Spleen (tissue), 11 donors: ENCODE measurements around the gene VIL1. TPM values are rescaled to one million over a fixed set of nuclear protein-coding genes. Genes with fewer than 3 reads are reported as not detected.

ENCODE experiments used
- DNase-seq: peaks from one replicate; pipeline ENCODE4 v3.0.0-alpha.2; 2020
- H3K27ac ChIP-seq, 8 donors: fragments of 200-600 bp; sonication (generic) in 7 of 8; 1 replicate in 4 of 8; 2 replicates in 4 of 8; pipeline versions ENCODE4 v1.5.0 to v1.8.0; 2016 to 2021; ENCODE audit warnings: inconsistent platforms in 4 of 8, mild to moderate bottlenecking in 4 of 8, moderate library complexity in 1 of 8
- H3K27me3 ChIP-seq, 7 donors: fragments of 200-600 bp; sonication (generic) in 6 of 7; replicated peaks in 1 of 7; 1 replicate in 4 of 7; 2 replicates in 3 of 7; pipeline versions ENCODE4 v1.5.0 to v1.8.0; 2016 to 2021; ENCODE audit warnings: inconsistent platforms in 3 of 7, mild to moderate bottlenecking in 1 of 7
- H3K36me3 ChIP-seq, 6 donors: fragments of 200-600 bp; sonication (generic) in 5 of 6; 1 replicate in 4 of 6; 2 replicates in 2 of 6; pipeline versions ENCODE4 v1.5.0 to v1.8.0; 2016 to 2021; ENCODE audit warnings: inconsistent platforms in 2 of 6
- H3K4me1 ChIP-seq, 6 donors: fragments of 200-600 bp; sonication (generic) in 5 of 6; 1 replicate in 3 of 6; 2 replicates in 3 of 6; pipeline versions ENCODE4 v1.5.0 to v1.8.0; 2016 to 2021; ENCODE audit warnings: inconsistent platforms in 3 of 6
- H3K4me3 ChIP-seq, 8 donors: fragments of 200-600 bp; sonication (generic) in 7 of 8; 1 replicate in 4 of 8; 2 replicates in 4 of 8; pipeline versions ENCODE4 v1.5.0 to v1.8.0; 2016 to 2021; ENCODE audit warnings: inconsistent platforms in 4 of 8, mild to moderate bottlenecking in 4 of 8, moderate library complexity in 2 of 8
- H3K9me3 ChIP-seq, 8 donors: fragments of 200-600 bp; sonication (generic) in 7 of 8; 1 replicate in 4 of 8; 2 replicates in 4 of 8; pipeline versions ENCODE4 v1.5.0 to v1.8.0; 2016 to 2021; ENCODE audit warnings: inconsistent platforms in 4 of 8
- POLR2A ChIP-seq, 3 donors: fragments of 450-650 bp; IDR thresholded peaks; one replicate each; pipeline ENCODE4 v1.5.1; 2017; ENCODE audit warnings: antibody characterized with exemption in 3 of 3, mild to moderate bottlenecking in 1 of 3
- POLR2AphosphoS5 ChIP-seq, 3 donors: sonication (generic); formaldehyde crosslinking; IDR thresholded peaks; one replicate each; pipeline ENCODE4 v1.5.1; 2017; ENCODE audit warnings: antibody characterized with exemption in 3 of 3
- WGBS, 5 donors: extraction: QIAGEN DNeasy Blood & Tissue Kit in 3 of 5; methylation state at CpG; one replicate each; pipeline versions ENCODE4 v1.1.5 to v1.1.7; 2013 to 2018; 5-methylcytosine and 5-hydroxymethylcytosine counted together
- intact Hi-C: fragments of 100-400 bp; cut with DNase I; formaldehyde crosslinking; loops from one replicate; pipeline ENCODE4 v1.15.0; 2023; ENCODE audit warnings: low total_unique reads
- polyA plus RNA-seq, 3 donors: library from polyadenylated mRNA; stranded (reverse); fragments of 200-250 nt; gene quantifications; one replicate each; pipeline ENCODE4 v1.2.1, GENCODE V29; 2013
- total RNA-seq, 7 donors: library from RNA; depleted of rRNA in 3 of 7; stranded (reverse); fragments of >200 nt in 3 of 7; fragmentation: NEBNext Ultra II Directional in 4 of 7; extraction: Animal tissue kit (Norgen Biotek cat#: 25700) in 4 of 7; gene quantifications; one replicate each; pipeline versions ENCODE4 v1.1.0 to v1.2.1, GENCODE V29; 2016 to 2021
- TF ChIP-seq, protein P1 (sequence below), 11 experiments: fragments of 200-600 bp in 7 of 11; fragments of 450-650 bp in 4 of 11; sonication (generic) in 4 of 11; IDR thresholded peaks in 8 of 11; conservative IDR thresholded peaks in 3 of 11; 1 replicate in 7 of 11; 2 replicates in 4 of 11; pipeline versions ENCODE4 v1.4.0 to v1.8.0; 2016 to 2021; ENCODE audit warnings: antibody characterized with exemption in 11 of 11, inconsistent platforms in 4 of 11, mild to moderate bottlenecking in 1 of 11
- donor health status: healthy with polysubstance abuse.
- donor health status: DM: no; HTN: no; CAD: no; lungs with moderate emphysema.
- donor health status: DM: no; HTN: no; CAD: no.
- donor health status: Bipolar disorder and iron deficiency.
- donor health status: healthy.
- donor health status: DM: no; HTN: no; CAD: no.
- donor health status: DM: yes; HTN: yes; CAD: no.

The VIL1 gene
- total and polyA plus RNA-seq, 10 donors = 0.04 to 0.72 (median 0.18) TPM; not detected in 4

- Histone ChIP-seq H3K4me3 (peak overlapping the region; percentile 21 to 69 (median 39)), H3K4me1 (peaks cover 30 to 63% (median 58%) of the 10 kb centered on the region in 6 donors)
- intact Hi-C loops = loop anchor here (5.0 to 10.0 kb wide), 3 partner anchors 55 to 250 kb away; partner anchors contain the start of genes BCS1L, CNOT9, USP37 and ZNF142
These were observed 11.8 kb upstream of the VIL1 start for GRCh38 chr2:218406949-218407618.

DNA sequence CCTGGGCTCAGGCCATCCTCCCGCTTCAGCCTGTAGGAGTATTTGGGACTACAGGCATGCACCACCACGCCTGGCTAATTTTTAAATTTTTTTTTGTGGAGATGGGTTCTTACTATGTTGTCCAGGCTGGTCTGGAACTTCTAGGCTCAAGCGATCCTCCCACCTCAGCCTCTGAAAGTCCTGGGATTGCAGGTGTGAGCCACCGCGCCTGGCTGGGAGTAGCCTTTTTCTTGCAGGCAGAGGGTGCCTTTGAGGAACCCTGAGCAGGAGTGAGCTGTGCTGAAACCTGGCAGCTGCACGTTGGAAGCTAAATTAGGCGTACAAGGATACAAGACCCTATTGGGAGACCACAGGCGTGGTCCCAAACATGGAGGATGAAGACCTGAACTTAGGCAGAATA is 11.2 kb upstream of the VIL1 start:
- peaks cover 0 to 29% (median 25%) of the 10 kb centered on the region in 6 donors for H3K36me3 ChIP-seq
- no peak overlapping the region for H3K4me3 ChIP-seq
- WGBS, 5 donors = 79 to 91% (median 81%) methylated on average over 8 of the region's 8 CpGs
- H3K27ac ChIP-seq = peak overlapping the region in 7 of 8 donors; percentile 85 to 100 (median 88)
- no peak for TF ChIP-seq POLR2A (IDR thresholded peaks at IDR 0.05)
- TF ChIP-seq, protein P1, sequence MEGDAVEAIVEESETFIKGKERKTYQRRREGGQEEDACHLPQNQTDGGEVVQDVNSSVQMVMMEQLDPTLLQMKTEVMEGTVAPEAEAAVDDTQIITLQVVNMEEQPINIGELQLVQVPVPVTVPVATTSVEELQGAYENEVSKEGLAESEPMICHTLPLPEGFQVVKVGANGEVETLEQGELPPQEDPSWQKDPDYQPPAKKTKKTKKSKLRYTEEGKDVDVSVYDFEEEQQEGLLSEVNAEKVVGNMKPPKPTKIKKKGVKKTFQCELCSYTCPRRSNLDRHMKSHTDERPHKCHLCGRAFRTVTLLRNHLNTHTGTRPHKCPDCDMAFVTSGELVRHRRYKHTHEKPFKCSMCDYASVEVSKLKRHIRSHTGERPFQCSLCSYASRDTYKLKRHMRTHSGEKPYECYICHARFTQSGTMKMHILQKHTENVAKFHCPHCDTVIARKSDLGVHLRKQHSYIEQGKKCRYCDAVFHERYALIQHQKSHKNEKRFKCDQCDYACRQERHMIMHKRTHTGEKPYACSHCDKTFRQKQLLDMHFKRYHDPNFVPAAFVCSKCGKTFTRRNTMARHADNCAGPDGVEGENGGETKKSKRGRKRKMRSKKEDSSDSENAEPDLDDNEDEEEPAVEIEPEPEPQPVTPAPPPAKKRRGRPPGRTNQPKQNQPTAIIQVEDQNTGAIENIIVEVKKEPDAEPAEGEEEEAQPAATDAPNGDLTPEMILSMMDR (IDR thresholded peaks at IDR 0.05 in 8 of 11, conservative IDR thresholded peaks at IDR 0.05 in 3 of 11) = no peak
- TF ChIP-seq POLR2AphosphoS5 (IDR thresholded peaks at IDR 0.05) = no peak
- H3K4me1 ChIP-seq = peaks cover 26 to 61% (median 52%) of the 10 kb centered on the region in 6 donors
- H3K9me3 ChIP-seq = no peaks in the 10 kb centered on the region
- intact Hi-C loops = loop anchor here (5.0 to 10.0 kb wide), 3 partner anchors 55 to 250 kb away; partner anchors contain the start of genes BCS1L, CNOT9, USP37 and ZNF142
- DNase-seq = no peak
- no peaks in the 10 kb centered on the region for H3K27me3 ChIP-seq

More at GRCh38 chr2:218406949-218407618, 11.8 kb upstream of the VIL1 start:
- H3K9me3 ChIP-seq = no peaks in the 10 kb centered on the region
- peaks cover 0 to 35% (median 31%) of the 10 kb centered on the region in 6 donors for H3K36me3 ChIP-seq
- H3K27ac ChIP-seq = peak overlapping the region; percentile 77 to 100 (median 88)
- no peaks in the 10 kb centered on the region for H3K27me3 ChIP-seq
- TF ChIP-seq, protein P1 (IDR thresholded peaks at IDR 0.05 in 8 of 11, conservative IDR thresholded peaks at IDR 0.05 in 3 of 11) = no peak
- TF ChIP-seq POLR2AphosphoS5 (IDR thresholded peaks at IDR 0.05) = peak in 2 of 3 donors; percentile 68 to 93
- WGBS, 5 donors = 3 to 6% (median 5%) methylated on average over 12 to 13 of the region's 13 CpGs
- peak; percentile 89 for DNase-seq

GRCh38 chr2:218418321-218418716 is 604 bp upstream of the VIL1 start:
- Histone ChIP-seq H3K4me3 (no peak overlapping the region), H3K36me3 (no peaks in the 10 kb centered on the region), H3K4me1 (peaks cover 0 to under 1% (median 0%) of the 10 kb centered on the region in 6 donors), H3K27ac (no peak overlapping the region), H3K27me3 (no peaks in the 10 kb centered on the region), H3K9me3 (no peaks in the 10 kb centered on the region)
- TF ChIP-seq, protein P1 (IDR thresholded peaks at IDR 0.05 in 8 of 11, conservative IDR thresholded peaks at IDR 0.05 in 3 of 11) = no peak
- TF ChIP-seq POLR2A (IDR thresholded peaks at IDR 0.05) = no peak
- TF ChIP-seq POLR2AphosphoS5 (IDR thresholded peaks at IDR 0.05) = no peak
- DNase-seq = no peak
- intact Hi-C loops = no loop called here
- WGBS, 5 donors = 89 to 97% (median 90%) methylated on average over 4 to 5 of the region's 5 CpGs; no CpG with 5 or more reads in 1 of the 5 donors

DNA sequence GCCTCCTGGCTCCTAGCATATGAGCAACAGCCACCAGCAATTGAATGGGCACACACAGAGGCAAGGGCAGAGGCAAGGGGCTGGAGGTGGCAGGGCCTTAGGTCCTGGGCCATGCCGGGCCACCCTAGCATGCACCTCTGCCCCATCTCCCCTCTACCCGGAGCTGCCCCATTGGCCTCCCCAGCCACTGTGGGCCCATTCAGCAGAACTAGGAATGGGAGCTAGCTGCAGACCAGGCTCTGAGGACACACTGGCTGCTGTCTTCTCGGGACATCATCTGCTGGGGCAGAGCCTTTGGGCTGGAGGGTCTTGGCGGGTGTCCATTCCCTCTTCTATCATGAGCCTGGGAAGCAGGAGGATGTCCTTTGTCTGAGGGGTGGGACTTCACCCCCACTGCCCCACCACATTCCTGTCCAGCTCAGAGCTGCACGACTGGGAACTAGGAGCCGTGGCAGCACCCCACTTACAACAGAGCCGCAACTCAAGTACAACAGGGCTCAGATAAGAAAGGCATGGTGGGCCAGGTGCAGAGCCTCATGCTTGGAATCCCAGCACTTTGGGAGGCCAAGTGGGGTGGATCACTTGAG is 800 bp downstream of the VIL1 start:
- Histone ChIP-seq H3K36me3 (no peaks in the 10 kb centered on the region), H3K4me1 (no peaks in the 10 kb centered on the region), H3K9me3 (no peaks in the 10 kb centered on the region), H3K27me3 (no peaks in the 10 kb centered on the region), H3K27ac (no peak overlapping the region), H3K4me3 (no peak overlapping the region)
- DNase-seq = no peak
- intact Hi-C loops = no loop called here
- 82 to 95% (median 90%) methylated on average over 7 of the region's 7 CpGs for WGBS, 5 donors
- no peak for TF ChIP-seq POLR2AphosphoS5 (IDR thresholded peaks at IDR 0.05)
- TF ChIP-seq, protein P1 (IDR thresholded peaks at IDR 0.05 in 8 of 11, conservative IDR thresholded peaks at IDR 0.05 in 3 of 11) = no peak
- no peak for TF ChIP-seq POLR2A (IDR thresholded peaks at IDR 0.05)
